Astrocyte (in vitro differentiated cells and primary cell): ENCODE data around the gene LBHD1. TPM values are rescaled to one million over a fixed set of nuclear protein-coding genes. Genes with fewer than 3 reads are reported as not detected.
"Not testable (repeated sequence)": the region's sequence is repeated elsewhere in the genome, so short reads cannot be mapped to it uniquely, and the experiment has no call there.

ENCODE experiments used
- DNase-seq: peaks from one replicate; pipeline ENCODE4 v3.0.0-alpha.2; 2010; ENCODE audit warnings: low read depth
- FAIRE-seq: peaks from 2 replicates; lab custom pipeline; 2011; peaks lifted over from hg19 to GRCh38; lab: Jason Lieb, UNC
- H2AFZ ChIP-seq: 2 replicates; pipeline ENCODE4 v1.6.0; 2012; ENCODE audit warnings: low read depth, low read length, inconsistent platforms
- H3K27ac ChIP-seq: 2 replicates; pipeline ENCODE4 v1.5.1; 2011; ENCODE audit warnings: low read depth, low read length, inconsistent platforms
- H3K27me3 ChIP-seq: 2 replicates; pipeline ENCODE4 v1.6.0; 2011; ENCODE audit warnings: low read length, inconsistent platforms; ENCODE audit not compliant: insufficient read depth
- H3K36me3 ChIP-seq: 2 replicates; pipeline ENCODE4 v1.5.1; 2011; ENCODE audit warnings: low read length, inconsistent platforms; ENCODE audit not compliant: insufficient read depth
- H3K4me1 ChIP-seq: 2 replicates; pipeline ENCODE4 v1.5.1; 2011; ENCODE audit warnings: low read length, inconsistent platforms; ENCODE audit not compliant: insufficient read depth
- H3K4me2 ChIP-seq: 2 replicates; pipeline ENCODE4 v1.6.0; 2012; ENCODE audit warnings: low read length, inconsistent platforms
- H3K4me3 ChIP-seq: 2 replicates; pipeline ENCODE4 v1.5.1; 2011; ENCODE audit warnings: low read depth, mild to moderate bottlenecking, low read length, inconsistent platforms; ENCODE audit not compliant: insufficient read depth
- H3K79me2 ChIP-seq: 2 replicates; pipeline ENCODE4 v1.6.0; 2012; ENCODE audit warnings: mild to moderate bottlenecking, low read length, inconsistent platforms; ENCODE audit not compliant: insufficient read depth
- H3K9ac ChIP-seq: 2 replicates; pipeline ENCODE4 v1.6.0; 2012; ENCODE audit warnings: mild to moderate bottlenecking, low read length, inconsistent platforms
- H3K9me3 ChIP-seq: 2 replicates; pipeline ENCODE4 v1.5.1; 2012; ENCODE audit warnings: low read depth, mild to moderate bottlenecking, low read length, inconsistent platforms; ENCODE audit not compliant: insufficient read depth
- H4K20me1 ChIP-seq: 2 replicates; pipeline ENCODE4 v1.6.0; 2012; ENCODE audit warnings: low read length, inconsistent platforms; ENCODE audit not compliant: insufficient read depth
- H3K27ac Mint-ChIP-seq: one replicate; pipeline ENCODE4 v1.8.0; 2021; ENCODE audit warnings: mild to moderate bottlenecking, mixed read lengths; ENCODE audit not compliant: unreplicated experiment
- H3K27me3 Mint-ChIP-seq: one replicate; pipeline ENCODE4 v1.8.0; 2021; ENCODE audit warnings: low read depth, mixed read lengths; ENCODE audit not compliant: unreplicated experiment
- H3K36me3 Mint-ChIP-seq: one replicate; pipeline ENCODE4 v1.8.0; 2021; ENCODE audit warnings: low read depth, mixed read lengths; ENCODE audit not compliant: unreplicated experiment
- H3K4me1 Mint-ChIP-seq: one replicate; pipeline ENCODE4 v1.8.0; 2021; ENCODE audit warnings: low read depth, mixed read lengths; ENCODE audit not compliant: unreplicated experiment
- H3K4me3 Mint-ChIP-seq: one replicate; pipeline ENCODE4 v1.8.0; 2021; ENCODE audit warnings: mild to moderate bottlenecking, moderate library complexity, mixed read lengths; ENCODE audit not compliant: unreplicated experiment
- H3K9me3 Mint-ChIP-seq: one replicate; pipeline ENCODE4 v1.8.0; 2021; ENCODE audit warnings: mild to moderate bottlenecking, mixed read lengths; ENCODE audit not compliant: unreplicated experiment
- CTCF ChIP-seq: IDR thresholded peaks from 2 replicates; pipeline ENCODE4 v1.5.1; 2011; ENCODE audit warnings: low read depth, mild to moderate bottlenecking, inconsistent platforms, low read length, moderate library complexity; ENCODE audit not compliant: insufficient read depth
- EZH2 ChIP-seq: IDR thresholded peaks from 2 replicates; pipeline ENCODE4 v1.6.1; 2012; ENCODE audit warnings: mild to moderate bottlenecking, low read length, inconsistent platforms; ENCODE audit not compliant: insufficient read depth
- total RNA-seq: library from RNA; stranded (reverse); gene quantifications from 2 replicates; pipeline ENCODE4 v1.2.1, GENCODE V29; 2021

Gene LBHD1
- total RNA-seq, 1 donor from 2014 or later: 8.0 TPM

DNA sequence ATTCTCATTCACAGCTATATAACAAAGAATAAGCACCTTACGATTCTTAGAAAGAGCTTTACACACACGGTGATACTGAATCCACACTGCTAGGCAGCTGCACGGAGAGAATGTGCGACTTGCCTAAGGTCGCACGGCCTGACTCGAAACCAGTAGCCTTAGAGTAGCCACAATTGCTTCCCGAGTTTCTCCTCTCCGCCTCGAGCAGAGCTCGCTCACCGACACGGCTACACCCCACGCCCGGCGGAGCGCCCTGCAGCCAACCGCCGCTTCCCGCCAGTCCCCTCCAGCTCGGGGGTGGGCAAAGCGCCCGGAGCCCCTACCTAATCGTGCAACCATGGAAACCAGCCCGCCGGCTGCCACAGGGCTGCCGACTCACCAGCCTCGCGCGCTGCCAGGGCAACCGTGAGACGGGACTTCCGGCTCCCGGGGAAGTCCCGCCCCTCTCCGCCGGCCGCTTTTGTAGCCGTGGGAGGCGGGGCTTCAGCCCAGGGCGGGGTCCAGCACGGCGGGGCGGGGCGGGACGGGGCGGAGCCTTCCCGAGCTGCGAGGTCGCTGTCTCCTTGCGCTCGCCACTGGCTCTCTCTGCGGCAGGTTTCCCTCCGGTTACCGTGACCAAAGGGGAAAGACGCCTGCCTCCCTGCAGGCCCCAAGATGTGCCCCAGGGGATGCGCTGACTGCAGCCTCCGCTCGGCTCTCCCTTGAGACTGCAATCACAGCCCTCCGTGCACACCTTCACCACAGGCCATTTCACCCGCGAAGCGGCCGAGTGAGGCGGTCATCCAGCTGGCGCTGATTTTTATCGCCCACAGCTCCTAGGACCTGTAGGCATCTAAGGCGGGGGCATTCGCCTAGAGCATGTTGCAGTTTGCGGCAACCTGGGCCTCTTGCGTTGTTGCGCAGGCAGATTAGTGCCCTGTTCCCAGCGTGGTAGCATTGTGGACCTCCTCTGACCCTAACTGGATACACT is 34.1 kb upstream of the LBHD1 start:
- Mint-ChIP-seq H3K9me3 (no peaks in the 10 kb centered on the region), H3K27me3 (no peaks in the 10 kb centered on the region), H3K4me3 (peak overlapping the region; percentile 87), H3K36me3 (peaks cover 15% of the 10 kb centered on the region), H3K27ac (peak overlapping the region; percentile 93), H3K4me1 (peaks cover 28% of the 10 kb centered on the region)
- TF ChIP-seq EZH2: no peak
- TF ChIP-seq CTCF: no peak
- H2AFZ ChIP-seq: peak overlapping the region; percentile 50
- FAIRE-seq: no peak
- no peaks in the 10 kb centered on the region for H4K20me1 ChIP-seq
- H3K9ac ChIP-seq: peak overlapping the region; percentile 86
- peaks cover 14% of the 10 kb centered on the region for H3K36me3 ChIP-seq
- no peaks in the 10 kb centered on the region for H3K9me3 ChIP-seq
- peaks cover 5% of the 10 kb centered on the region for H3K79me2 ChIP-seq
- DNase-seq: peak; percentile 85
- H3K27ac ChIP-seq: peak overlapping the region; percentile 70
- peak overlapping the region; percentile 77 for H3K4me3 ChIP-seq
- H3K27me3 ChIP-seq: no peaks in the 10 kb centered on the region
- peak overlapping the region; percentile 94 for H3K4me2 ChIP-seq
- peaks cover 34% of the 10 kb centered on the region for H3K4me1 ChIP-seq

- peak overlapping the region; percentile 77 for H3K4me3 ChIP-seq
- DNase-seq (no peak), FAIRE-seq (no peak)
- peaks cover 13% of the 10 kb centered on the region for H3K36me3 ChIP-seq
- Mint-ChIP-seq H3K9me3 (no peaks in the 10 kb centered on the region), H3K36me3 (peaks cover 11% of the 10 kb centered on the region), H3K4me3 (peak overlapping the region; percentile 87), H3K27ac (peak overlapping the region; percentile 89), H3K27me3 (no peaks in the 10 kb centered on the region), H3K4me1 (peaks cover 28% of the 10 kb centered on the region)
- no peaks in the 10 kb centered on the region for H3K27me3 ChIP-seq
- no peaks in the 10 kb centered on the region for H4K20me1 ChIP-seq
- H3K4me1 ChIP-seq: peaks cover 34% of the 10 kb centered on the region
- TF ChIP-seq EZH2 (no peak), CTCF (no peak)
- peak overlapping the region; percentile 50 for H2AFZ ChIP-seq
- H3K9me3 ChIP-seq: no peaks in the 10 kb centered on the region
- peak overlapping the region; percentile 70 for H3K27ac ChIP-seq
- peaks cover 5% of the 10 kb centered on the region for H3K79me2 ChIP-seq
- H3K4me2 ChIP-seq: peak overlapping the region; percentile 94
- H3K9ac ChIP-seq: peak overlapping the region; percentile 86
These were observed 33.3 kb upstream of the LBHD1 start for GRCh38 chr11:62705413-62705812.

- H3K4me1 ChIP-seq: peaks cover 23% of the 10 kb centered on the region
- H3K27ac Mint-ChIP-seq, H3K9me3 ChIP-seq, H3K36me3 Mint-ChIP-seq, H2AFZ ChIP-seq, H3K27me3 ChIP-seq, H3K9me3 Mint-ChIP-seq, DNase-seq, H4K20me1 ChIP-seq, H3K4me3 Mint-ChIP-seq, H3K27me3 Mint-ChIP-seq, H3K27ac ChIP-seq, H3K79me2 ChIP-seq, FAIRE-seq, H3K9ac ChIP-seq, H3K4me2 ChIP-seq, H3K4me3 ChIP-seq: not testable (repeated sequence)
- H3K36me3 ChIP-seq: peaks cover 10% of the 10 kb centered on the region
- peaks cover 24% of the 10 kb centered on the region for H3K4me1 Mint-ChIP-seq
These were observed 31.9 kb upstream of the LBHD1 start for GRCh38 chr11:62703921-62704320.
